ENCODE results near the gene ADH7.

DNA sequence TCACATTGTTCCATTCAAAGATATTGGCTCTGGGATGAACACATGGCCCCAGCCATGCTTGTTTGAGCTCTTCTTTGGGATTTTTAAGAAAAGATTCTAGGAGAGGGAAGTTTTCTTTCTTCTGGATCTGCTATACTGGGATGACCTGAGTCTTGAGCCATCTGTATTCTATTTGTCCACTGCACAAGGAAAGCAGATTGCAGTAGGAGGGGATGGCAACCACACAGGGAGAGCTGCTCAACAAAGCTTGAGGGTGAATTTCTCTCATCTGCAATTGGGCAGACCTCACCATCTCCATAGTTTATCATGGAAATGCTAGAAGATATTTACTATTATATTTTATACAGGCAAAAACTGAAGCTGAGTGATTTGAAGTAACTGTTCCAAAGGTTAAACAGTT is 34.3 kb downstream of the ADH7 start:
- TF ChIP-seq BHLHE40 (IDR thresholded peaks at IDR 0.05; ENCODE audit: low read depth, low read length) (no peak), MAZ (IDR thresholded peaks at IDR 0.05; ENCODE audit: borderline replicate concordance, low read depth, low read length) (no peak), CTCF (conservative IDR thresholded peaks at IDR 0.05; ENCODE audit: low read depth, low read length) (no peak), RAD21 (IDR thresholded peaks at IDR 0.05; ENCODE audit: low read length) (no peak), POLR2A (IDR thresholded peaks at IDR 0.05; ENCODE audit: low read depth, low read length) (no peak), RFX5 (IDR thresholded peaks at IDR 0.05; ENCODE audit: low read depth, low read length) (no peak), MAFK (IDR thresholded peaks at IDR 0.05; ENCODE audit: low read depth, low read length) (no peak), CEBPB (IDR thresholded peaks at IDR 0.05; ENCODE audit: low read depth, low read length) (no peak), ELK1 (IDR thresholded peaks at IDR 0.05; ENCODE audit: borderline replicate concordance, low read depth, low read length) (no peak), RCOR1 (IDR thresholded peaks at IDR 0.05; ENCODE audit: insufficient replicate concordance, low read length) (no peak), SMC3 (IDR thresholded peaks at IDR 0.05; ENCODE audit: low read depth, low read length) (no peak), NFE2L2 (IDR thresholded peaks at IDR 0.05; ENCODE audit: low read depth, low read length) (no peak), MXI1 (IDR thresholded peaks at IDR 0.05; ENCODE audit: borderline replicate concordance, low read depth, low read length) (no peak)
- TF ChIP-seq, protein P1, sequence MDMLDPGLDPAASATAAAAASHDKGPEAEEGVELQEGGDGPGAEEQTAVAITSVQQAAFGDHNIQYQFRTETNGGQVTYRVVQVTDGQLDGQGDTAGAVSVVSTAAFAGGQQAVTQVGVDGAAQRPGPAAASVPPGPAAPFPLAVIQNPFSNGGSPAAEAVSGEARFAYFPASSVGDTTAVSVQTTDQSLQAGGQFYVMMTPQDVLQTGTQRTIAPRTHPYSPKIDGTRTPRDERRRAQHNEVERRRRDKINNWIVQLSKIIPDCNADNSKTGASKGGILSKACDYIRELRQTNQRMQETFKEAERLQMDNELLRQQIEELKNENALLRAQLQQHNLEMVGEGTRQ (IDR thresholded peaks at IDR 0.05; ENCODE audit: low read depth, low read length) = no peak
